Activated naive CD8-positive, alpha-beta T cell (primary cell): Measurements from ENCODE around the gene BMP6.

Experiments
- H3K27ac Mint-ChIP-seq: one replicate; pipeline ENCODE4 v1.8.0; 2021; ENCODE audit warnings: mixed read lengths
- H3K27me3 Mint-ChIP-seq: one replicate; pipeline ENCODE4 v1.8.0; 2021; ENCODE audit warnings: mixed read lengths
- H3K36me3 Mint-ChIP-seq: one replicate; pipeline ENCODE4 v1.8.0; 2021; ENCODE audit warnings: mixed read lengths
- H3K4me1 Mint-ChIP-seq: one replicate; pipeline ENCODE4 v1.8.0; 2021; ENCODE audit warnings: low read depth, mixed read lengths
- H3K4me3 Mint-ChIP-seq: one replicate; pipeline ENCODE4 v1.8.0; 2021; ENCODE audit warnings: mild to moderate bottlenecking, mixed read lengths
- H3K9me3 Mint-ChIP-seq: one replicate; pipeline ENCODE4 v1.8.0; 2021; ENCODE audit warnings: low read depth, mixed read lengths

BMP6 gene

DNA sequence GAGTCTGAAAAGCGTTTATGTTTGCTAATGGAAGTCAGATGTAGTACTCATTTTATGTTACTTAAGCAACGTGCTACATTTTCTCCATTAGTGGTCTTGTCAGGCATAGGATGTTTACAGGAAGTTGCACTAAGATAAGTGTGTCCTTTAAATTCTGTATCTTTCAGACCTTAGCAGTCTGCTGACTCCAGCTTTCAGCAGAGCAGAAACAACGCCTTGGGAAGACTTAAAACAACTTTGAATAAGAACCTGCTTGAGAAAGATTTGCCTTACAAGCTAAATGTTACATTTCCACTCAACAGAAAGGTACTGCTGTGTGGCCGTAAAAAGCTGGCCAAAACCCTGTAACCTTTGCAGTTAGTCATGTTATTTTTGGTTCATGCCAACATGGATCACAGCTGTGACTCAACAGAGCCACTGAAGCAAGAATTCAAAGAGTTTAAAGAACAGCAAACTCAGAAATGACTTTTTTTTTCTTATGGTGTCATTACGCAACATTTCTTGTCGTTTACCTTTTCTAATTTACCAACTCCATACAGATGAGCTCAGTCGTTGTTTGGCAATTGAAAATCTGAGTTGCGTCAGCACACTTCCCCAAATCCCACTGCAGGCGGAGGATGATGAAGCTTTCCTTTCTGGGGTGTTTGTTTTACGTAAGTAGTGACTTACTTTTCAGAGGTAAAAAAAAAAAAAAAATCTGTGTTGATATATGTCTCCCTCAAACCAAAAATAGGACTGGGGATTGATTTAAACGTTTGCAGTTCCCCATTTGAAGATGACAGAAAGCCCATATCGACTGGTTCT, 27.9 kb upstream of the BMP6 start:
- peaks cover 7% of the 10 kb centered on the region for H3K27me3 Mint-ChIP-seq
- peak overlapping the region; percentile 27 for H3K4me3 Mint-ChIP-seq
- peaks cover 6% of the 10 kb centered on the region for H3K4me1 Mint-ChIP-seq
- no peaks in the 10 kb centered on the region for H3K36me3 Mint-ChIP-seq
- H3K27ac Mint-ChIP-seq, result peak overlapping the region; percentile 28
- no peaks in the 10 kb centered on the region for H3K9me3 Mint-ChIP-seq

DNA sequence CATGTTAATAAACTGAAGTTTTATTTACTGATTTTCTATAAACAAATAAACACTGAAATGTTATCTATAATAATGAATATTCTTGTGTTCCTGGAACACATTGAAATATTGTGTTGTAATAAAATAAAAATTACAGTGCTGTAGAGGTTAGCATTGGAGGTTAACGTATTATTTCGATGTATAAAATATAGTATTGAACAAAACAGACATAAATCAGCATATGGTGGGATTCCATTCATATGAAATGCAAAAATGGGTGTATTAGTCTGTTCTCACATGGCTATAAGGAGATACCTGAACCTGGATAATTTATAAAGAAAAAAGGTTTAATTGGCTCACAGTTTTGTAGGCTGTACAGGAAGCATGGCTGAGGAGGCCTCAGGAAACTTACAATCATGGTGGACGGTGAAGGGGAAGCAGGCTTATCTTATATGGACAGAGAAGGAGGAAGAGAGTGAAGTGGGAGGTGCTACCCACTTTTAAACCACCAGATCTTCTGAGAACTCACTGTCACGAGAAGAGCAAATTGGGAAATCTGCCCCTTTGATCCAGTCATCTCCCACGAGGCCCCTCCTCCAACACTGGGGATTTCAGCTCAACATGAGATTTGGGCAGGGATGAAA, 24.6 kb upstream of the BMP6 start:
- no peaks in the 10 kb centered on the region for H3K9me3 Mint-ChIP-seq
- peaks cover 6% of the 10 kb centered on the region for H3K4me1 Mint-ChIP-seq
- H3K4me3 Mint-ChIP-seq, result no peak overlapping the region
- no peak overlapping the region for H3K27ac Mint-ChIP-seq
- no peaks in the 10 kb centered on the region for H3K36me3 Mint-ChIP-seq
- peaks cover 4% of the 10 kb centered on the region for H3K27me3 Mint-ChIP-seq

DNA sequence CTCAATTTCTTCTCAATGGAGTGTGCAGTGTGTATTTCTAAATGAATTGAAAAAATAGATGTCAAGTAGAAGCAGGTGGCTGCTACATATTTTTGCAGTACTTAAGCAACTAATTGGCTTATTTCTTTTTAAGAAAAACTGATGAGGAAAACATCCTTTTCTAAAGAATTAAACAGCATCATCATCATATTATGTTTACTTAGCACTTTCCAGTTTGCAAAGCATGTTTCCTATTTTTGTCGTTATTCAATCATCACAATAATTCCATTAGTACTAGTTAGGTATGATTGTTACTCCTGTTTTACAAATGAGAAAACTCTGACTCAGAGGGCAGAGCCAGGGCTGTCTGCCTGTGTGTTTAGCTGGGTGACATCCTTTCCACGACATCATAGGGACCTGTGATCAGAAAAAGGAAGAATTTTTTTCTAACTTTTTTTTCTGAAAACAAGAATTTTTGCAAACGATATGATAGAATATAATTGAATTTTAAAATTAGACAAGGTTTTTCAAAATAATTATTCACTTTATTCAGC, 22.7 kb upstream of the BMP6 start:
- Mint-ChIP-seq H3K4me3 (no peak overlapping the region), H3K27ac (no peak overlapping the region), H3K36me3 (no peaks in the 10 kb centered on the region), H3K4me1 (no peaks in the 10 kb centered on the region), H3K27me3 (peaks cover under 1% of the 10 kb centered on the region), H3K9me3 (no peaks in the 10 kb centered on the region)

GRCh38 chr6:7705483-7705882, 20.4 kb upstream of the BMP6 start:
- H3K9me3 Mint-ChIP-seq, result no peaks in the 10 kb centered on the region
- H3K36me3 Mint-ChIP-seq, result no peaks in the 10 kb centered on the region
- H3K27ac Mint-ChIP-seq, result no peak overlapping the region
- no peaks in the 10 kb centered on the region for H3K27me3 Mint-ChIP-seq
- H3K4me1 Mint-ChIP-seq, result no peaks in the 10 kb centered on the region
- no peak overlapping the region for H3K4me3 Mint-ChIP-seq

DNA sequence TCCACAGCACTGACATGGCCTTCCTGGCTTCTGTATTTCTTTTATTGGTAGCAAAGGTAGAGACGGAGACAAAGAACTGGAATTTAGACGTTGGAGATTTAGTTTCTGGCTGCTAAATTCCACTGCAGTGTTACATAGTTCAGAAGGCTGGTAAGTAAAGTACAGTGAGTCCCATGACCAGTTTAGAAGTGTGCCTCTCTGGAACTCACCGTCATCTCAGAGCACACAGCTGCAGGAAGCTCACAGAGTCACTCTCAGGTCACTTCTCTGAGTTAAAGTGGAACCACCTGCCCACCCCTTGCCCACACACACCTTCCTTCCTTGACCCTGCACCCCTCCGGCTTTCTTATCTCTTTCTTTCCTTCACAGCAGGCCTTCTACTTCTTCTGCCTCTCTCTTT, 19.6 kb upstream of the BMP6 start:
- H3K27ac Mint-ChIP-seq, result no peak overlapping the region
- H3K27me3 Mint-ChIP-seq, result no peaks in the 10 kb centered on the region
- no peaks in the 10 kb centered on the region for H3K36me3 Mint-ChIP-seq
- no peaks in the 10 kb centered on the region for H3K4me1 Mint-ChIP-seq
- no peak overlapping the region for H3K4me3 Mint-ChIP-seq
- no peaks in the 10 kb centered on the region for H3K9me3 Mint-ChIP-seq

DNA sequence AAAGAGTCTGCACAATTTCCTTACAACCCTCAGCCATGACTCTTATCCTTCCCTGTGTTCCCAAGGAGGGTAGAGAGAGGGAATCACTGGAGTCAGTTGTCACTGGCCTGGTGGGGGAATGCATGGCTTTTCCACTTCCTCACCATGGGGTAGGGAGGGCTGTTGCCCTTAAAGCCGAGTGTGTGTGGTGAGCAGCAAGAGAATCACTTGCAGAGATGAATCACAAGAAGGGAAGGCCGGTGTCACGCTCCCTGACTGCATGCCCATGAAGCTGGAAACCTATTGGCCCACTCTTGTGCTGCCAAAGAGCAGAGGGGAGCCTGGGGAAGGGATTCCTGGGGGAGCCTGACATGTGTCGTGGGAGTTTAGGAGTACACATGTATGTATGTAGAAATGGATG, 18.1 kb upstream of the BMP6 start:
- H3K4me3 Mint-ChIP-seq, result no peak overlapping the region
- no peak overlapping the region for H3K27ac Mint-ChIP-seq
- no peaks in the 10 kb centered on the region for H3K4me1 Mint-ChIP-seq
- no peaks in the 10 kb centered on the region for H3K36me3 Mint-ChIP-seq
- no peaks in the 10 kb centered on the region for H3K9me3 Mint-ChIP-seq
- H3K27me3 Mint-ChIP-seq, result peaks cover 1% of the 10 kb centered on the region

- H3K9me3 Mint-ChIP-seq, result peaks cover 4% of the 10 kb centered on the region
- H3K36me3 Mint-ChIP-seq, result peaks cover 3% of the 10 kb centered on the region
- no peak overlapping the region for H3K4me3 Mint-ChIP-seq
- H3K27ac Mint-ChIP-seq, result no peak overlapping the region
- peaks cover 38% of the 10 kb centered on the region for H3K27me3 Mint-ChIP-seq
- H3K4me1 Mint-ChIP-seq, result no peaks in the 10 kb centered on the region
Measured at GRCh38 chr6:7719364-7719850, 6.5 kb upstream of the BMP6 start.

- Mint-ChIP-seq H3K9me3 (peaks cover 4% of the 10 kb centered on the region), H3K4me1 (peaks cover 1% of the 10 kb centered on the region), H3K36me3 (peaks cover 3% of the 10 kb centered on the region), H3K27me3 (peaks cover 39% of the 10 kb centered on the region), H3K4me3 (no peak overlapping the region), H3K27ac (no peak overlapping the region)
Measured at GRCh38 chr6:7720346-7720745, 5.6 kb upstream of the BMP6 start.

DNA sequence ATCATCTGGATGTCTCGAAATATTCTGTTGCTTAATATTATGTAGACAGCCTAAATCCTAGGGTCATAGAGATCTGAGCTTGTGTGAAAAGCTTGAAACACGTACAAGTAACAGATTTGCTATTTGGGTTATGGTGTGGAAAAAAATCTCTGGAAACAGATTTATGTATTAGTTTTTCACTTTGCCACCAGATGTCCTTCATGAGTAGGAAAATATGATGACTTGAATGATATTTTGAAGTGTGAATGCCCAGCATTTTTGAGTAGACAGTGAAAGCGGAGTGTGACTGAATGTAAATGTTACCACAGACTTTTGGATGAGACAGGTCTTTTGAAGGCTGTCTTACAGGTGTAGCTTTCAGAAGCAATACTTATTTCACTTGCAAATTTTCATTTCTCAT, 4.2 kb upstream of the BMP6 start:
- Mint-ChIP-seq H3K4me3 (no peak overlapping the region), H3K27ac (no peak overlapping the region), H3K4me1 (peaks cover 5% of the 10 kb centered on the region), H3K27me3 (peaks cover 41% of the 10 kb centered on the region), H3K36me3 (no peaks in the 10 kb centered on the region), H3K9me3 (peaks cover under 1% of the 10 kb centered on the region)

GRCh38 chr6:7723041-7723447, 2.9 kb upstream of the BMP6 start:
- Mint-ChIP-seq H3K9me3 (no peaks in the 10 kb centered on the region), H3K27me3 (peaks cover 37% of the 10 kb centered on the region), H3K27ac (no peak overlapping the region), H3K4me3 (no peak overlapping the region), H3K4me1 (peaks cover 8% of the 10 kb centered on the region), H3K36me3 (no peaks in the 10 kb centered on the region)

- H3K27ac Mint-ChIP-seq, result no peak overlapping the region
- no peaks in the 10 kb centered on the region for H3K36me3 Mint-ChIP-seq
- H3K27me3 Mint-ChIP-seq, result peaks cover 38% of the 10 kb centered on the region
- peaks cover 12% of the 10 kb centered on the region for H3K4me1 Mint-ChIP-seq
- no peaks in the 10 kb centered on the region for H3K9me3 Mint-ChIP-seq
- no peak overlapping the region for H3K4me3 Mint-ChIP-seq
Measured at GRCh38 chr6:7723554-7723953, 2.3 kb upstream of the BMP6 start.

DNA sequence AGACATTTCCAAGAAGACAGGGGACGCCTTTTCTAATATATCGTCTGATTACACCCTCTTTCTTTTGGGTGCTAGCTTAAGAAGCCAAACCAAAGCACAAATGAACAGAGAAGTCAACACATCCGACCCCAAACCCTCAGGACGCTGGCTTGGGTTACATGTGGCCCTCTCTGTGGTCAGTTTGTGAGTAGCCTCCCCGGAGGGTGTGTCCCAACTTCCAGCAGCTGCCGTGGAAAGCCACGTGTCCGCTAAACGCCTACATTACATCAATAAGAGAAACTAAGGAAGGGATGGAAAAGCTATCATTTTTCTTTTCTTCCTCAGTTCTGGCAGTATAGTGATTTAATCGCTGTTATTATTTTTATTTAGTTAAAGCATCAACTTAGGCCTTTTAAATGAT, 487 bp upstream of the BMP6 start:
- peak overlapping the region; percentile 75 for H3K4me3 Mint-ChIP-seq

GRCh38 chr6:7726416-7727085, 652 bp downstream of the BMP6 start:
- Mint-ChIP-seq H3K27ac (no peak overlapping the region), H3K4me1 (peaks cover 19% of the 10 kb centered on the region), H3K36me3 (no peaks in the 10 kb centered on the region), H3K9me3 (no peaks in the 10 kb centered on the region), H3K27me3 (peaks cover 47% of the 10 kb centered on the region), H3K4me3 (peak overlapping the region; percentile 75)

More for the DNA sequence above, 487 bp upstream of the BMP6 start:
- Mint-ChIP-seq H3K27me3 (peaks cover 45% of the 10 kb centered on the region), H3K27ac (no peak overlapping the region), H3K4me1 (peaks cover 19% of the 10 kb centered on the region), H3K9me3 (no peaks in the 10 kb centered on the region), H3K36me3 (no peaks in the 10 kb centered on the region)

- Mint-ChIP-seq H3K27me3 (peaks cover 48% of the 10 kb centered on the region), H3K4me1 (peaks cover 19% of the 10 kb centered on the region), H3K4me3 (peak overlapping the region; percentile 65), H3K27ac (no peak overlapping the region), H3K9me3 (no peaks in the 10 kb centered on the region), H3K36me3 (no peaks in the 10 kb centered on the region)
Measured at GRCh38 chr6:7727086-7727945, 1.4 kb downstream of the BMP6 start.
